HCT116 (cell line): ENCODE results near the gene TSPAN7. TPM values are rescaled to one million over a fixed set of nuclear protein-coding genes. Genes with fewer than 3 reads are reported as not detected.

Experiments
- ATAC-seq: fragments of 200-7000 bp; cut with Tn5 transposase; 2 replicates; pipeline ENCODE4 v1.9.1; 2020; ENCODE audit warnings: mild to moderate bottlenecking, moderate library complexity
- BruUV-seq: library from RNA; stranded (reverse); fragments of 400-500 nt; replicated peaks from 2 replicates; lab custom pipeline; 2021; lab: Mats Ljungman, UMichigan
- CTCF ChIA-PET: fragments of 300-600 bp; sonication (Branson Sonifier 250); formaldehyde crosslinking; loops from one replicate; lab custom pipeline; 2021; ENCODE audit warnings: antibody characterized with exemption; lab: Charles Lee
- POLR2A ChIA-PET: fragments of 300-600, 350-600 bp; sonication (Branson Sonifier 250); formaldehyde crosslinking; loops from one replicate; lab custom pipeline; 2021; ENCODE audit warnings: antibody characterized with exemption; lab: Charles Lee
- RAD21 ChIA-PET, 2 experiments: fragments of 300-600 bp; sonication (Branson Sonifier 250); formaldehyde crosslinking; loops; one replicate each; lab custom pipeline; 2023; ENCODE audit warnings: low total read pairs in 2 of 2; ENCODE audit not compliant: uncharacterized antibody in 2 of 2, unreplicated experiment in 2 of 2, low non-redundant PET in 1 of 2; lab: Charles Lee
- DNase-seq: peaks from one replicate; pipeline ENCODE4 v3.0.0-alpha.2; 2010; ENCODE audit warnings: low read depth, low spot score
- H2AFZ ChIP-seq: fragments of 200-600 bp; shearing (Covaris generic), sonication (generic); 2 replicates; pipeline ENCODE4 v1.6.1; 2017; ENCODE audit warnings: low read depth, mixed run types, mixed read lengths, antibody characterized with exemption, low read length; ENCODE audit not compliant: poor library complexity, severe bottlenecking
- H3K27ac ChIP-seq: 2 replicates; pipeline ENCODE4 v1.5.1; 2012; ENCODE audit warnings: low read depth, low read length
- H3K27me3 ChIP-seq: fragments of 200-600 bp; sonication (generic); 2 replicates; pipeline ENCODE4 v1.6.1; 2016; ENCODE audit warnings: mixed run types, low read length, mixed read lengths; ENCODE audit not compliant: insufficient read depth
- H3K36me3 ChIP-seq, 2 experiments: fragments of 200-500 bp in 1 of 2; fragments of 200-600 bp in 1 of 2; sonication (Bioruptor generic) in 1 of 2; sonication (generic) in 1 of 2; 2 replicates each; pipeline versions ENCODE4 v1.5.1 to v1.6.1; 2014 to 2016; ENCODE audit warnings: low read length in 2 of 2, inconsistent platforms in 1 of 2, mixed read lengths in 1 of 2, mixed run types in 1 of 2; ENCODE audit not compliant: insufficient read depth in 2 of 2, control insufficient read depth in 1 of 2
- H3K4me1 ChIP-seq, 2 experiments: fragments of 200-600 bp in 1 of 2; sonication (generic) in 1 of 2; 2 replicates each; pipeline versions ENCODE4 v1.5.1 to v1.6.1; 2012 to 2017; ENCODE audit warnings: low read length in 2 of 2, inconsistent platforms in 1 of 2, mild to moderate bottlenecking in 1 of 2, mixed read lengths in 1 of 2, mixed run types in 1 of 2, moderate library complexity in 1 of 2; ENCODE audit not compliant: insufficient read depth in 2 of 2, control insufficient read depth in 1 of 2
- H3K4me2 ChIP-seq: fragments of 200-600 bp; sonication (generic); 2 replicates; pipeline ENCODE4 v1.6.1; 2017; ENCODE audit warnings: mixed run types, low read length, mixed read lengths
- H3K4me3 ChIP-seq, 2 experiments: fragments of 200-600 bp in 1 of 2; sonication (generic) in 1 of 2; replicated peaks in 1 of 2; 2 replicates each; pipeline ENCODE4 v1.5.1; 2011 to 2016; ENCODE audit warnings: low read length in 2 of 2, control low read depth in 1 of 2, low read depth in 1 of 2, mild to moderate bottlenecking in 1 of 2, mixed read lengths in 1 of 2, mixed run types in 1 of 2
- H3K79me2 ChIP-seq: fragments of 200-600 bp; sonication (generic); 2 replicates; pipeline ENCODE4 v1.6.1; 2017; ENCODE audit warnings: mild to moderate bottlenecking, mixed run types, low read length, moderate library complexity, mixed read lengths; ENCODE audit not compliant: insufficient read depth
- H3K9ac ChIP-seq: fragments of 200-600 bp; sonication (generic); 2 replicates; pipeline ENCODE4 v1.6.1; 2016; ENCODE audit warnings: low read length, mixed read lengths
- H3K9me2 ChIP-seq: fragments of 200-600 bp; sonication (generic), shearing (Covaris generic); 2 replicates; pipeline ENCODE4 v1.6.1; 2017; ENCODE audit warnings: mixed run types, mild to moderate bottlenecking, moderate library complexity; ENCODE audit not compliant: insufficient read depth
- H3K9me3 ChIP-seq, 2 experiments: fragments of 200-500 bp in 1 of 2; fragments of 200-600 bp in 1 of 2; sonication (Bioruptor generic) in 1 of 2; sonication (generic) in 1 of 2; 2 replicates each; pipeline ENCODE4 v1.6.1; 2014 to 2017; ENCODE audit warnings: low read length in 2 of 2, mixed read lengths in 2 of 2, inconsistent platforms in 1 of 2, low read depth in 1 of 2, mild to moderate bottlenecking in 1 of 2, mixed run types in 1 of 2, moderate library complexity in 1 of 2; ENCODE audit not compliant: control insufficient read depth in 1 of 2, insufficient read depth in 1 of 2
- H4K20me1 ChIP-seq: fragments of 200-600 bp; sonication (generic), shearing (Covaris generic); 2 replicates; pipeline ENCODE4 v1.6.1; 2017; ENCODE audit warnings: mixed run types, mild to moderate bottlenecking, moderate library complexity; ENCODE audit not compliant: insufficient read depth
- EGR1 ChIP-seq: IDR thresholded peaks from 2 replicates; pipeline ENCODE4 v1.6.1; 2012; ENCODE audit warnings: low read depth
- ELF1 ChIP-seq: IDR thresholded peaks from 2 replicates; pipeline ENCODE4 v1.6.1; 2012; ENCODE audit warnings: low read depth, borderline replicate concordance
- EZH2 ChIP-seq: fragments of 200-600 bp; sonication (generic); IDR thresholded peaks from 2 replicates; pipeline ENCODE4 v1.6.1; 2017; ENCODE audit warnings: antibody characterized with exemption, mixed run types
- EZH2phosphoT487 ChIP-seq: fragments of 200-600 bp; IDR thresholded peaks from 2 replicates; pipeline ENCODE4 v1.6.1; 2018; ENCODE audit warnings: antibody characterized with exemption, borderline replicate concordance
- FOSL1 ChIP-seq: IDR thresholded peaks from 2 replicates; pipeline ENCODE4 v1.6.1; 2012; ENCODE audit warnings: low read depth
- JUND ChIP-seq: IDR thresholded peaks from 2 replicates; pipeline ENCODE4 v1.6.1; 2012
- POLR2AphosphoS5 ChIP-seq: IDR thresholded peaks from 2 replicates; pipeline ENCODE4 v1.6.1; 2011; ENCODE audit warnings: mild to moderate bottlenecking, low read depth, low read length, moderate library complexity
- RAD21 ChIP-seq: IDR thresholded peaks from 2 replicates; pipeline ENCODE4 v1.6.1; 2012; ENCODE audit warnings: low read depth, mild to moderate bottlenecking
- SP1 ChIP-seq: IDR thresholded peaks from 2 replicates; pipeline ENCODE4 v1.6.1; 2012; ENCODE audit warnings: low read depth
- YY1 ChIP-seq: IDR thresholded peaks from 2 replicates; pipeline ENCODE4 v1.6.1; 2011; ENCODE audit warnings: low read length, low read depth, moderate library complexity, mild to moderate bottlenecking; ENCODE audit not compliant: insufficient replicate concordance; ENCODE audit errors: extremely low read depth
- intact Hi-C: fragments of 100-400 bp; cut with micrococcal nuclease; formaldehyde crosslinking; loops from 2 replicates; pipeline ENCODE4 v1.10.0; 2022
- total RNA-seq: library from RNA; stranded (reverse); gene quantifications from one replicate; pipeline ENCODE4 v1.2.1, GENCODE V29; 2021; ENCODE audit not compliant: unreplicated experiment
- TF ChIP-seq, protein P1 (sequence below): IDR thresholded peaks from 2 replicates; pipeline ENCODE4 v1.6.1; 2011; ENCODE audit warnings: mild to moderate bottlenecking, low read length, moderate library complexity; ENCODE audit not compliant: insufficient replicate concordance; ENCODE audit errors: extremely low read depth
- TF ChIP-seq, protein P2 (sequence below): IDR thresholded peaks from 2 replicates; pipeline ENCODE4 v1.6.1; 2012; ENCODE audit warnings: low read depth

TSPAN7 gene
- total RNA-seq, 1 experiment from 2014 or later, result 2.9 TPM

DNA sequence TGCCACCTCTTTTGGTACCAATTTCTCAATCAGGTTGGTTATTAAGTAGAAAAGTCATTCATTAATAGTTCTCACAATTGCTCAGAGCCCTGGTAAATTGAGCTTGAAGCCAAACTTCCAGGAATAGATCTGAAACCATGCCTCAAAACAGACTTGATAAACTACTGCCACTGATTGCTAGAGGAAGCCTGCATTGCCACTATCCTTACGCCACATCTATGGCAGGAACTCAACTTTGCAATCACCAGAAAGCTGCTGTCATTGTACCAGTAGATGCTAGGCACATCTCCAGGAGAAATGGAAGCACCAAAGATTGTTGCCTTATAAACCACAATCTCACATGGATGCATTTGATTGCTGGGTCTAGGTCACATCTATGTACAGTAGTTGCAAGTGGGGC, 21.6 kb upstream of the TSPAN7 start:
- H3K9ac ChIP-seq, result no peak overlapping the region
- H4K20me1 ChIP-seq, result no peaks in the 10 kb centered on the region
- no peaks in the 10 kb centered on the region for H3K9me2 ChIP-seq
- H3K36me3 ChIP-seq, result no peaks in the 10 kb centered on the region
- ChIA-PET RAD21 (no interaction called here), CTCF (no interaction called here), POLR2A (no interaction called here)
- H3K27ac ChIP-seq, result no peak overlapping the region
- no peak overlapping the region for H3K4me2 ChIP-seq
- no peaks in the 10 kb centered on the region for H3K27me3 ChIP-seq
- H3K9me3 ChIP-seq, result no peaks in the 10 kb centered on the region
- no peaks in the 10 kb centered on the region for H3K4me1 ChIP-seq
- no TSS peak for BruUV-seq
- intact Hi-C loops, result no loop called here
- no peaks in the 10 kb centered on the region for H3K79me2 ChIP-seq
- ATAC-seq, result no peak
- TF ChIP-seq EGR1, result no peak
- no peak for TF ChIP-seq SP1
- TF ChIP-seq JUND, result no peak
- TF ChIP-seq POLR2AphosphoS5, result no peak
- no peak for TF ChIP-seq EZH2
- DNase-seq, result no peak
- no peak overlapping the region for H3K4me3 ChIP-seq
- no peak overlapping the region for H2AFZ ChIP-seq

DNA sequence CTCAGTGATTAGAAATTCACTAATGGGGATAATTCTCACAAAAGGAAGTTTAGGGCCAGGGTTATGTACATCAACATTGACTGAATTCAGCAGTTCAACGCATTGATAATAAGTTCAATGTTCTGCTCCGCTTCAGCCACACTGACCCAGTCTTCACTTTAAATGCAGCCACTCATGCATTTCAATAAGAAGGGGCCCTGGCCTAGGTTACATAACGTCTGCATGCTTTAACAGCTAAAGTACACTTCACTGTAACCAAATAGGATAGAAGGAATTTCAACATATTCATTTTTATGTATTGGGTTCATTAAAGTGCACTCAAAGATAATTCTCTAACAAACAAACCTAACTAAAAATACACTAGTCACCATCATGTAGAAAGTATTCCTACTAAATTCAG, 12.8 kb upstream of the TSPAN7 start:
- Histone ChIP-seq H3K4me2 (no peak overlapping the region), H3K9me3 (no peaks in the 10 kb centered on the region), H3K79me2 (no peaks in the 10 kb centered on the region), H3K27ac (no peak overlapping the region), H3K27me3 (no peaks in the 10 kb centered on the region), H3K4me3 (no peak overlapping the region), H3K36me3 (no peaks in the 10 kb centered on the region), H3K9ac (no peak overlapping the region), H2AFZ (no peak overlapping the region), H3K4me1 (no peaks in the 10 kb centered on the region), H4K20me1 (no peaks in the 10 kb centered on the region), H3K9me2 (no peaks in the 10 kb centered on the region)
- ATAC-seq, result no peak
- RAD21 ChIA-PET, result no interaction called here
- CTCF ChIA-PET, result no interaction called here
- intact Hi-C loops, result no loop called here
- no TSS peak for BruUV-seq
- POLR2A ChIA-PET, result no interaction called here
- no peak for DNase-seq
- TF ChIP-seq, protein P1, sequence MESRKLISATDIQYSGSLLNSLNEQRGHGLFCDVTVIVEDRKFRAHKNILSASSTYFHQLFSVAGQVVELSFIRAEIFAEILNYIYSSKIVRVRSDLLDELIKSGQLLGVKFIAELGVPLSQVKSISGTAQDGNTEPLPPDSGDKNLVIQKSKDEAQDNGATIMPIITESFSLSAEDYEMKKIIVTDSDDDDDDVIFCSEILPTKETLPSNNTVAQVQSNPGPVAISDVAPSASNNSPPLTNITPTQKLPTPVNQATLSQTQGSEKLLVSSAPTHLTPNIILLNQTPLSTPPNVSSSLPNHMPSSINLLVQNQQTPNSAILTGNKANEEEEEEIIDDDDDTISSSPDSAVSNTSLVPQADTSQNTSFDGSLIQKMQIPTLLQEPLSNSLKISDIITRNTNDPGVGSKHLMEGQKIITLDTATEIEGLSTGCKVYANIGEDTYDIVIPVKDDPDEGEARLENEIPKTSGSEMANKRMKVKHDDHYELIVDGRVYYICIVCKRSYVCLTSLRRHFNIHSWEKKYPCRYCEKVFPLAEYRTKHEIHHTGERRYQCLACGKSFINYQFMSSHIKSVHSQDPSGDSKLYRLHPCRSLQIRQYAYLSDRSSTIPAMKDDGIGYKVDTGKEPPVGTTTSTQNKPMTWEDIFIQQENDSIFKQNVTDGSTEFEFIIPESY, result no peak
- TF ChIP-seq YY1 (no peak), RAD21 (no peak), EGR1 (no peak), EZH2phosphoT487 (no peak), FOSL1 (no peak), POLR2AphosphoS5 (no peak), JUND (no peak), ELF1 (no peak)
- TF ChIP-seq, protein P2, sequence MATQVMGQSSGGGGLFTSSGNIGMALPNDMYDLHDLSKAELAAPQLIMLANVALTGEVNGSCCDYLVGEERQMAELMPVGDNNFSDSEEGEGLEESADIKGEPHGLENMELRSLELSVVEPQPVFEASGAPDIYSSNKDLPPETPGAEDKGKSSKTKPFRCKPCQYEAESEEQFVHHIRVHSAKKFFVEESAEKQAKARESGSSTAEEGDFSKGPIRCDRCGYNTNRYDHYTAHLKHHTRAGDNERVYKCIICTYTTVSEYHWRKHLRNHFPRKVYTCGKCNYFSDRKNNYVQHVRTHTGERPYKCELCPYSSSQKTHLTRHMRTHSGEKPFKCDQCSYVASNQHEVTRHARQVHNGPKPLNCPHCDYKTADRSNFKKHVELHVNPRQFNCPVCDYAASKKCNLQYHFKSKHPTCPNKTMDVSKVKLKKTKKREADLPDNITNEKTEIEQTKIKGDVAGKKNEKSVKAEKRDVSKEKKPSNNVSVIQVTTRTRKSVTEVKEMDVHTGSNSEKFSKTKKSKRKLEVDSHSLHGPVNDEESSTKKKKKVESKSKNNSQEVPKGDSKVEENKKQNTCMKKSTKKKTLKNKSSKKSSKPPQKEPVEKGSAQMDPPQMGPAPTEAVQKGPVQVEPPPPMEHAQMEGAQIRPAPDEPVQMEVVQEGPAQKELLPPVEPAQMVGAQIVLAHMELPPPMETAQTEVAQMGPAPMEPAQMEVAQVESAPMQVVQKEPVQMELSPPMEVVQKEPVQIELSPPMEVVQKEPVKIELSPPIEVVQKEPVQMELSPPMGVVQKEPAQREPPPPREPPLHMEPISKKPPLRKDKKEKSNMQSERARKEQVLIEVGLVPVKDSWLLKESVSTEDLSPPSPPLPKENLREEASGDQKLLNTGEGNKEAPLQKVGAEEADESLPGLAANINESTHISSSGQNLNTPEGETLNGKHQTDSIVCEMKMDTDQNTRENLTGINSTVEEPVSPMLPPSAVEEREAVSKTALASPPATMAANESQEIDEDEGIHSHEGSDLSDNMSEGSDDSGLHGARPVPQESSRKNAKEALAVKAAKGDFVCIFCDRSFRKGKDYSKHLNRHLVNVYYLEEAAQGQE, result no peak
